NB4 (cell line): ENCODE results near the gene POLR1G.

ENCODE experiments used
- MYC ChIP-seq: IDR thresholded peaks from 2 replicates; pipeline ENCODE4 v1.6.1; 2011; ENCODE audit warnings: low read depth, low read length
- POLR2A ChIP-seq: IDR thresholded peaks from 2 replicates; pipeline ENCODE4 v1.6.1; 2011; ENCODE audit warnings: mild to moderate bottlenecking; ENCODE audit not compliant: insufficient read length; ENCODE audit errors: extremely low read depth
- TF ChIP-seq, protein P1 (sequence below): IDR thresholded peaks from one replicate; pipeline ENCODE4 v1.5.1; 2012; ENCODE audit warnings: low read depth, low read length
- TF ChIP-seq, protein P2 (sequence below): IDR thresholded peaks from 2 replicates; pipeline ENCODE4 v1.6.1; 2011; ENCODE audit warnings: low read depth, low read length

DNA sequence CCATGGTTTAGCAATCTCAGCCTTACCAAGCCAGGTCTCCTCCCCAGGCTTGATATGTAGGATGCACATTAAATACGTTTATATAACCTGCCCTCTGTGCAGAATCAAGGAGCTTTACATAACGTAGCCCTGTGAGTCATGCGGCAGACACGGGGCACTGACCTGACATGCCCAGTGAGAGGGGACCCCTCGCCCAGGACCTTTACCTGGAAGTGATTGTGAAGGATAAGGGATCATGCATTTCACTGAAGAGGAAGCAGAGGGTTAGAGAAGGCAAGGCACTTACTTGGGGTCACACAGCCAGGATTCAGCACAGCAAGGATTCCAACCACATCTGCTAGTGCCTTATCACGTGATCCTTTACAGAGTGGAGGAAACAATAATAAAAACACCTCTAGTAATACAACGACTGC is 42.4 kb downstream of the POLR1G start:
- TF ChIP-seq, protein P1, sequence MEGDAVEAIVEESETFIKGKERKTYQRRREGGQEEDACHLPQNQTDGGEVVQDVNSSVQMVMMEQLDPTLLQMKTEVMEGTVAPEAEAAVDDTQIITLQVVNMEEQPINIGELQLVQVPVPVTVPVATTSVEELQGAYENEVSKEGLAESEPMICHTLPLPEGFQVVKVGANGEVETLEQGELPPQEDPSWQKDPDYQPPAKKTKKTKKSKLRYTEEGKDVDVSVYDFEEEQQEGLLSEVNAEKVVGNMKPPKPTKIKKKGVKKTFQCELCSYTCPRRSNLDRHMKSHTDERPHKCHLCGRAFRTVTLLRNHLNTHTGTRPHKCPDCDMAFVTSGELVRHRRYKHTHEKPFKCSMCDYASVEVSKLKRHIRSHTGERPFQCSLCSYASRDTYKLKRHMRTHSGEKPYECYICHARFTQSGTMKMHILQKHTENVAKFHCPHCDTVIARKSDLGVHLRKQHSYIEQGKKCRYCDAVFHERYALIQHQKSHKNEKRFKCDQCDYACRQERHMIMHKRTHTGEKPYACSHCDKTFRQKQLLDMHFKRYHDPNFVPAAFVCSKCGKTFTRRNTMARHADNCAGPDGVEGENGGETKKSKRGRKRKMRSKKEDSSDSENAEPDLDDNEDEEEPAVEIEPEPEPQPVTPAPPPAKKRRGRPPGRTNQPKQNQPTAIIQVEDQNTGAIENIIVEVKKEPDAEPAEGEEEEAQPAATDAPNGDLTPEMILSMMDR, result no peak
- TF ChIP-seq, protein P2, sequence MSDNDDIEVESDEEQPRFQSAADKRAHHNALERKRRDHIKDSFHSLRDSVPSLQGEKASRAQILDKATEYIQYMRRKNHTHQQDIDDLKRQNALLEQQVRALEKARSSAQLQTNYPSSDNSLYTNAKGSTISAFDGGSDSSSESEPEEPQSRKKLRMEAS, result no peak
- TF ChIP-seq POLR2A (no peak), MYC (no peak)
